ENCODE data around the gene TRPV3.
"Not testable (repeated sequence)": the region's sequence is repeated elsewhere in the genome, so short reads cannot be mapped to it uniquely, and the experiment has no call there.

TRPV3 gene

GRCh38 chr17:3557768-3558583 is at the start of gene TRPV3:
TRPV3 (minus strand) TSS chr17:3557812; CDS start chr17:3554850, 2,962 bp downstream.
- peak; percentile 14 for DNase-seq (ENCODE audit: low read depth, low spot score)

GRCh38 chr17:3603870-3604259 is 46.3 kb upstream of the TRPV3 start:
- DNase-seq (ENCODE audit: low read depth, low spot score), result no peak

GRCh38 chr17:3603119-3603869 is 45.7 kb upstream of the TRPV3 start:
- no peak for DNase-seq (ENCODE audit: low read depth, low spot score)

- no peak for DNase-seq (ENCODE audit: low read depth, low spot score)
These were observed 44.9 kb upstream of the TRPV3 start for GRCh38 chr17:3602499-3602898.

GRCh38 chr17:3600529-3601205 is 43.1 kb upstream of the TRPV3 start:
- DNase-seq (ENCODE audit: low read depth, low spot score), result no peak

GRCh38 chr17:3598078-3598477 is 40.5 kb upstream of the TRPV3 start:
- no peak for DNase-seq (ENCODE audit: low read depth, low spot score)

GRCh38 chr17:3596804-3597464 is 39.3 kb upstream of the TRPV3 start:
- no peak for DNase-seq (ENCODE audit: low read depth, low spot score)

GRCh38 chr17:3594976-3595375 is 37.4 kb upstream of the TRPV3 start:
- DNase-seq (ENCODE audit: low read depth, low spot score), result no peak

- DNase-seq (ENCODE audit: low read depth, low spot score), result no peak
These were observed 36.6 kb upstream of the TRPV3 start for GRCh38 chr17:3594051-3594800.

GRCh38 chr17:3593384-3593783 is 35.8 kb upstream of the TRPV3 start:
- DNase-seq (ENCODE audit: low read depth, low spot score), result no peak

- DNase-seq (ENCODE audit: low read depth, low spot score), result no peak
These were observed 34.7 kb upstream of the TRPV3 start for GRCh38 chr17:3592216-3592860.

GRCh38 chr17:3590768-3591167 is 33.2 kb upstream of the TRPV3 start:
- no peak for DNase-seq (ENCODE audit: low read depth, low spot score)

GRCh38 chr17:3590231-3590630 is 32.6 kb upstream of the TRPV3 start:
- DNase-seq (ENCODE audit: low read depth, low spot score), result no peak

GRCh38 chr17:3589784-3590183 is 32.2 kb upstream of the TRPV3 start:
- no peak for DNase-seq (ENCODE audit: low read depth, low spot score)

GRCh38 chr17:3585826-3586225 is 28.2 kb upstream of the TRPV3 start:
- no peak for DNase-seq (ENCODE audit: low read depth, low spot score)

- no peak for DNase-seq (ENCODE audit: low read depth, low spot score)
These were observed 25.8 kb upstream of the TRPV3 start for GRCh38 chr17:3583456-3583855.

GRCh38 chr17:3582915-3583314 is 25.3 kb upstream of the TRPV3 start:
- no peak for DNase-seq (ENCODE audit: low read depth, low spot score)

- DNase-seq (ENCODE audit: low read depth, low spot score), result not testable (repeated sequence)
These were observed 21.1 kb upstream of the TRPV3 start for GRCh38 chr17:3578667-3579066.

- no peak for DNase-seq (ENCODE audit: low read depth, low spot score)
These were observed 19.4 kb upstream of the TRPV3 start for GRCh38 chr17:3576970-3577369.

GRCh38 chr17:3575511-3575910 is 17.9 kb upstream of the TRPV3 start:
- DNase-seq (ENCODE audit: low read depth, low spot score), result no peak

- no peak for DNase-seq (ENCODE audit: low read depth, low spot score)
These were observed 16.6 kb upstream of the TRPV3 start for GRCh38 chr17:3574231-3574630.
